Activated naive CD4-positive, alpha-beta T cell treated with Interleukin-2 at 50 U/mL for 16 hours (primary cell): ENCODE data around the gene COX7A2L.
"Not testable (repeated sequence)": the region's sequence is repeated elsewhere in the genome, so short reads cannot be mapped to it uniquely, and the experiment has no call there.

ENCODE experiments used
- DNase-seq: peaks from one replicate; pipeline ENCODE4 v3.0.0-alpha.2; 2020

Gene COX7A2L, protein sequence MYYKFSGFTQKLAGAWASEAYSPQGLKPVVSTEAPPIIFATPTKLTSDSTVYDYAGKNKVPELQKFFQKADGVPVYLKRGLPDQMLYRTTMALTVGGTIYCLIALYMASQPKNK

DNA sequence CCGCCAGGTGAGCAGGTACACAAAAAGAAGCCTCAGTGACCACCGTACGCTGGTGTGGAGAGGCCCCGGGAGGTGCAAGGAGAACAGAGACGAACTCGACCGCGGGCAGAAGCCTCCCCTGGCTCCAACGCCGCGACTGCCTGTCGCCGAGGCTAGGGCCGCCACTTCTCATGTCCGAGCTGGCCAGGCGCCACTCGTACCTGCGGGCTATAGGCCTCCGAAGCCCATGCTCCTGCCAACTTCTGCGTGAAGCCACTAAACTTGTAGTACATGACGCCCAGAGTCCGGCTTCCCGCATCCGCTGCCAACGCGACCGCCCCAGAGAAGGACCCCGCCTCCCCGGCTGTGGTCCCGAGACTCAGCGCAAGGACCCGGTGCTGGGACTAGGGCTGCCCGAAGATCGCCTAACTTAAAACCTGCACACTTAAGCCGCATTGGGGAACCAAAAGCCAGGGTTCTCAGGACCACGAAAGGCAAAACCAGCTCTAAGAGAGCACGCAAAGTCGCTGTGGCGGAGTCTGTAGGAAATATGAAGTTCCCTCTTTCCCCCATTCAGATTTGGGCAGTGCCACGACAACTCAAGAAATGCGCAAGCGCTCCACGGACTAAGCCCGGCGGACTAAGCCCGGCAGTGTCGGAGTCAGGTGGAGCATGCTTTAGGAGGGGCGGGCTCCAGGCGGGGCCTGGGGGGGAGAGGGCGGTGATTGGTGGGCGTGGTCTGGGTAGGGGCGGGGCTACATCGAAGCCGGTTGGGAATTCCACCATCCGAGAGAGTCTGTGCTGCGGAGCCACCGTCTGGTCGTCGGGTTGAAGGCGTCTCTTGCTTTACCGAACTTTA, at the start of gene COX7A2L:
Gene COX7A2L, minus strand, starts transcription at position 328 of the 838 bp plus-strand sequence. Its CDS starts 56 bp downstream, at position 272.
- DNase-seq = peak; percentile 94

DNA sequence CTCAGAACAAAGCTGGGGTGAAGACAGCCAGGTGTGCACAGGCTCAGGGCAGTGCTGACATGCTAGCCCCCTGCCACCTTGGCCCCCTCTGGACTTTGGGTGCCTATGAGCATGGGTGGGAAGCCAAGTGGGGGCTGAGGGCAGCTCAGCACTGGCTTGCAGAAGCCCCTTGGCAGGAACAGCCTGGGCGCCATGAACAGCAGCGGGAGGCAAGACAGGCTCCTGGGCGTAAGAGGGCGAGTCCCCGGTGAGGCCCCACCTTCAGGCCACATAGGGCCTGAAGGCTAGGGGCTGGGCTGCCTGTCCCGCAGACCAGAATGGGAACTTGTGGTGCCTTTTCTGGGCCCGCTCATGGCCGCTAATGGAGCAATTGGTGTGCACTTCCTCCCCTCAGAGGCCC, 47.0 kb upstream of the COX7A2L start:
- DNase-seq = no peak

DNA sequence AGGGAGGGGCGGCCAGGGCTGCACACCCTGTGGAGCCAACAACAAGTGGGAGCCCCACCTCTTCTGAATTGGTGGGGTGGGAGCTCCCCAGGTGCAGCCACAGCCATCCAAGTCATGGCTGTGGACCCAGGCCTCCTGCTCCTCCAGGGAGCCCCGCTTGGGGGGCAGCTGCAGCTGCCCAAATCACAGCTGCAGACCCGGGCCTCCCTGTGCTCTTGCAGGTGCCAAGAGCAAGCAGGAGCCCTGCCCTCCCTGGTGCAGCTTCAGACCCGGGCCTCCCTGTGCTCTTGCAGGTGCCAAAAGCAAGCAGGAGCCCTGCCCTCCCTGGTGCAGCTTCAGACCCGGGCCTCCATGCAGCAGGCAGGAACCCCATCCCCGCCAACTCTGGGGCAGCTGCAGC, 46.5 kb upstream of the COX7A2L start:
- DNase-seq = no peak

DNA sequence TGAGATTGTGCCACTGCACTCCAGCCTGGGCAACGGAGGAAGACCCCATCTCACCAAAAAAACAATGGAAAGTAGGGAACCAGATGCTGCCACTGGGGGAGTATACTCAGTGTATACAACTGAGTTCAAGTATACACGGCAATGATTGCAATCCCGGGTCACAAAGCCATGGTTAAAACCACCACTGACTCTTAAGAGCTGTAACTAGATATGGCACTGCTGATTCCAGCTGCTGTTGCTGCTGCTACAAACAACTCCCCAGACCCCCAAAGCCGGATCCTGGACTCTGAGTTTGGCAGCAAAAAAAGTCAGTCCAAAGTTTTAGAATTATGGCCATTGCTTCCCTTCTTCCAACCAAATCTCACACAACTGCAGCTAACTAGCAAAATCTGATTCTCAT, 43.7 kb upstream of the COX7A2L start:
- no peak for DNase-seq

DNA sequence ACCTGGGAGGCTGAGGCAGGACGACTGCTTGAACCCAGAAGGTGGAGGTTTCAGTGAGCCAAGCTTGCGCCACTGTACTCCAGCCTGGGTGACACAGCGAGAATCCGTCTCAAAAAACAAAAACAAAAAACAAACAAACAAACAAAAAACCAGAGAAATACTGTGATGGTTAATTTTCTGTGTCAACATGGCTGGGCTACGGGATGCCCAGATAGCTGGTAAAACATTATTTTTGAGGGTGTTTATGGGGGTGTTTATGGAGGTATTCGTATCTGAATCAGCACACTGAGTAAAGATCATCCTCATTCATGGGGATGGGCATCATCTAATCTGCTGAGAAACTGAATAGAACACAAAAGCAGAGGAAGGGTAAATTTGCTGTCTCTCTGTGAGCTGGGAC, 40.8 kb upstream of the COX7A2L start:
- DNase-seq = no peak

DNA sequence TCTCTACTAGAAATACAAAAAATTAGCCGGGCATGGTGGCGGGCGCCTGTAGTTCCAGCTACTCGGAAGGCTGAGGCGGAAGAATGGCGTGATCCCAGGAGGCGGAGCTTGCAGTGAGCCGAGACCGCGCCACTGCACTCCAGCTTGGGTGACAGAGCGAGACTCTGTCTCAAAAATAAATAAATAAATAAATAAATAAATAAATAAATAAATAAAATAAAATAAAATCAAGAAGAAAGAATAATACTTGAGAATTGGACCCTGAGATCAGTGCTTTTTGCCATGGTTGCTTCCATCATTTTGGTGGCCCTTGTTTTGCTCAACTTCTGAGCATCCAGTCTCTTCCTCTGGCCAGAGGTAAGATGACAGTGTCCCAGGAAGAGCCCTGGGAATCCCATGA, 37.0 kb upstream of the COX7A2L start:
- not testable (repeated sequence) for DNase-seq

DNA sequence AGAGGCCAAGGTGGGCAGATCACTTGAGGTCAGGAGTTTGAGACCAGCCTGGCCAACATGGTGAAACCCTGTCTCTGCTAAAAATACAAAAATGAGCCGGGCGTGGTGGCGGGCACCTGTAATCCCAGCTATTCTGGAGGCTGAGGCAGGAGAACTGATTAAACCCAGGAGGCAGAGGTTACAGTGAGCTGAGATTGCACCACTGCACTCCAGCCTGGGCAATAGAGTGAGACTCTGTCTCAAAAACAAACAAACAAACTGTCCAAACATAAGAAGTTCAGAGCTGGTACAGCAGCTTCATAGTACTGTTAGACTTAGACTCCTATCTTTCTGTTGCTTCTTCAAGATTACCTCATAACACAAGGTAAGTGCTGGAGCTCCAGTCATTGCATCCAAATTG, 32.3 kb upstream of the COX7A2L start:
- DNase-seq = not testable (repeated sequence)

DNA sequence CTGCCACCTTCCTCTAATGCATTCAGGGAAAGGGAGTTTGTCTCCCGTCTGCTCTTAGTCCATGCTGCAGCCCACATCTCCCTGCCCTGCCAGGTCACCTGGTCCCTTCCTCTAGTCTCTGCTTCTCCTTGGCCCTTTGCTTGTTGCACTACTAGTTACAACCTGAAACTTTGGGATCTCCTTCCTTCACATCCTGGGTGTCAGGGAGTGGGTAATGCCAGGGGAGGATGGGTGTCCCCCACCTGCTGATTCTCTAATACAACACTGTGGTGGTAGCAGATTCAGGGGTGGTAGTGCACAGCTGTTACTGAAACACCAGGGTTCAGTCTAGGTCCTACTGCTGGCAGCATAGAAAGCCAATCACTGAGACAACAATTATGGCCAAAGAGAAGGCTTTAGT, 31.2 kb upstream of the COX7A2L start:
- DNase-seq = no peak

DNA sequence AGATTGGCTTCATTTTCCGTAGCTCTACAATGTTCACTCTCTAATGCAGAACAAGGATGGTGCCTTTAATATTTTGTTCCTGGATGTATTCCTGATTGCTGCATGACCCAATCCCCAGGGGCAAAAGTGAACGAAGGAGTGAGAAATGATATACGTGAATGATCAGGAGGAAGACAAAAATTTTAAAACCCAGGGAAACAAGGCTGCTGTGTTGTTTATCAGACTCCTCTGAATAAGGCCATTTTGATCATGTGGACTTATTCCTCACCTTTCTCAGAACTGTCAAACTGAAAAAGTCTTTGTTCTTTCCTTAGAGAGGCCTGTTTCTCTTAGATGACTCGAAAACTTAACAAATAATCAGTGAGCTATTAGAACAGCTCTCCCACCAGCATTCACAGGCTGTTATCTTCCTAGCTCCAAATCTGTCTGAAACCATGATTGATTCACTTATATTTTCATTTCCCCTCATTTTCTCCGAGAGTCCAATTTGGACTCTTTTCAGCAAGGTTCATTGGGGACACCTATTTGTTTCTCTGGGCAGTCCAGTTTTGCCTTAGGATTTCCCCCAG, 29.5 kb upstream of the COX7A2L start:
- DNase-seq = no peak

DNA sequence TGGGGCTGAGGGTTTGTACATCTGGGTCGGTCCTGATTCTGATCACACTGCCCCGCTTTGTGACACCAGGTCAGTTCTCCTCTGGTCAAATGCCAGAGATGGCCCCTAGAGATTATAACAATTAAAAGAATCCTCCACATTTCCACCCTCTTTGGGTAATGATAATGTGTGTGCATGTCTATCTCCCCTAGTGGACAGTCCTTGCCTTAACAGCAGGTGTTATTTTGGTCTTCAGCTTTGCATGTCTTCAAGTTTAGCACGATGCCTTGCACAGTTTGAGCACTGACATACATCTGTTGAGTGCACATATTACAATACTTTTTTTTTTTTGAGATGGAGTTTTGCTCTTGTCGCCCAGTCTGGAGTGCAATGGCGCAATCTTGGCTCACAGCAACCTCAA, 25.7 kb upstream of the COX7A2L start:
- no peak for DNase-seq

DNA sequence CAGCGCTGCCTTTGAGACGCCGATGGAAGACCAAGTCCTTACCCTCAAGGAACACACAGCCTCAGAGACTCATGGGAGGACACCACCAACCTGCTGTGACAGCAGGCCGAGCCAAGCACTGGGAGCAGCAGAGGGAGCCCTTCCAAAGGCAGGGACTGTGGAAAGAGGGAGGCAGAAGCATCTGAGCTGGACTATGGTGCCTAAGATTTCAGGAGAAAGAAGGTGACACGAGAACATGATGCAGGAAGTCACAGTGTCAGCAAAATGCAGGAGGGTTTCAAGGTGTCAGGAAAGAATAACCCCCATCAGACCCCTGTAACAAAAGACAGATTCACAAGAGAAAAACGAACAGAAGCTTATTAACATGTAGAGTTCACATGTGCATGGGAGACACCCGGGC, 24.2 kb upstream of the COX7A2L start:
- no peak for DNase-seq

DNA sequence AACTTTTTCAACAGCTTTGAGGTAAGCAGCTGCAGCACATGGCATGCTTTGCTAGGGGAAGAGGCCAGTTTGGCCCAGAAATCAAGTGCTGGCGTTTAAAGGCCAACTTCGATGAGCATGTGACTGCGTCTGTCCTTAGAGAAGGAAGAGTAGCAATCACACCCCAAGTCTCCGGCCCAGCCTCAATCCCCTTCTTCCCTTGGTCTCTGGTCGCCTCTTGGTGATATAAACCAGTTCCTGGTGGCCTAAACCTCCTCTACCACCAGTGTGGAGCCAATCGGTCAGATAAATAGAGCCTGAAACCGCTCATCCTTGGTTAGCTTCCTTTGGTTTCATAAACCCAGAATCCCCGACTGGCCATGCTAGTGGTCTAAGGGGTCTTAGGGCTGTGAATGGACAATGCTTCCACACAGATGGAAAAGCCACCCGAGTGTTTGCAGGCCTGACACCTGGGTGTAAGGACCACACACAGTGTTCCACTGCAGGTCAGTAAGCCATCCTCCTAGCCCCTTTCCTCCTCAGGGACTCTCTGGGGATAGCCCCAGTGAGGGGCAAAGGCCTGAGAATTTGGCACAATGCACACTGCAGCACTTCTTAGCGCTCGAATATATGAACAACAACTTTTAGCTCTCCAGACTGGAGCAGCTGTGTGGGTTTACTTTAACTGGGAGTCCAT, 23.0 kb upstream of the COX7A2L start:
- DNase-seq = no peak

DNA sequence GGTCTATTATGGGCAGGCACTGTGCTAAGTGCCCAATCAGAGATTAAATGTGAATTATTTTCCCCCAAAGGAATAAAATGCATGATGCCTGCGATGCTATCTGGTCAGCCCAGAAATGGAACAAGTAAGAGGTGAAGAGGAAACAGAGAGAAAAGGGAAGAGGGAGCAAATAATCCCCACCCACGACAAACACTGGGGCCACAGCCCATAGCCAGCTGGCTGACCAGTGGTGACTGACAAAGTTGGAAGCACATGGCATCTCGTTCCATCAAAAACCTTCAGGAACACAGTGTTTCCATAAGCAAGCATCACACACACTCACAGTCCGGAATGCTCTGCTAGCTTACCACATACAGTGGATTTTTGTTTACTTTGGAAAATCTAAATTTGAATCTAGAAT, 21.1 kb upstream of the COX7A2L start:
- DNase-seq = no peak

DNA sequence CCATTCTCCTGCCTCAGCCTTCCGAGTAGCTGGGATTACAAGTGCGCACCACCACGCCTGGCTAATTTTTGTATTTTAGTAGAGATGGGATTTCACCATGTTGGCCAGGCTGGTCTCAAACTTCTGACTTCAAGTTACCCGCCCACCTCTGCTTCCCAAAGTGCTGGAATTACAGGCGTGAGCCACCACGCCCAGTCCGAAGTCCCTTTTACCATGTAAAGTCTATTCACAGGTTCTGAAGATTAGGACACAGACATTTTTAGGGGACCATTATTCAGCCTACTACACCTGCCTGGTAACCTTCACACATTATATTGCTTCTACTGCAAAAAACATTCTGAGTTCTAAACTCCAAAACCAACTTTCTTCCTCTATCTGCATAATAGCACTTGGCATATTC, 19.0 kb upstream of the COX7A2L start:
- DNase-seq = not testable (repeated sequence)

DNA sequence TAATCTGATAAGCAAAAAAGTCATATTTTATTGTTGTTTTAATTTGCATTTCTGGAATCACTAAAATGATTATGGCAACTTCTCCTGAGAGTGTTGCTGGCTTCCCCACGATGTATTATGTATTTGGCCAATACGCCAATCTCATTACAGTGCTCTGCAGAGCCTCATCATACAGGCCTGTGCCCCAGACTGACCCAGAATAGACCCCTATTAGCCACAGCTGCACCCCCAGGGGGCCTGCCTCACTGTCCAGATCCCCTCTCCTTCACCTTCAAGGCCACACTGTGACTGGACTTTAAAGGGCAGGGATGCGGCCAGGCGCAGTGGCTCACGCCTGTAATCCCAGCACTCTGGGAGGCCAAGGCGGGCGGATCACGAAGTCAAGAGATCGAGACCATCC, 17.4 kb upstream of the COX7A2L start:
- DNase-seq = no peak

DNA sequence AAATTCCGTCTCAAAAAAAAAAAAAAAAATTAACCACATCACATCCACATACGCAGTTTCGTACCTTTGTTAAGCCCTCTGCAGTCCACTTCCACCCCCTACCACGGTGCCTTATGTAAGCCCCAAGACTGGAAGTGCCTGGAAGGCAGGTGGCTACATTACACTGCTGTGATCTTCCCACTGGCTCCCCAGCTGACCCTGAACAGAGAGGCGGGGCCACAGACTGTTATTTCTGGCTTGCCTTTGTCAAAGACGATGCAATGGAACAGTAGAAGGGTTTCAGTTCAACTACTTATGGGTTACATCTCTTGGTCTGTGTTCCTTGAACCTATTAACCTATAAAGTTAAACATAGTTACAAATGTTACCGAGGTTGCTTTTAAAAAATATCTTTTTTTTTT, 15.7 kb upstream of the COX7A2L start:
- DNase-seq = no peak

DNA sequence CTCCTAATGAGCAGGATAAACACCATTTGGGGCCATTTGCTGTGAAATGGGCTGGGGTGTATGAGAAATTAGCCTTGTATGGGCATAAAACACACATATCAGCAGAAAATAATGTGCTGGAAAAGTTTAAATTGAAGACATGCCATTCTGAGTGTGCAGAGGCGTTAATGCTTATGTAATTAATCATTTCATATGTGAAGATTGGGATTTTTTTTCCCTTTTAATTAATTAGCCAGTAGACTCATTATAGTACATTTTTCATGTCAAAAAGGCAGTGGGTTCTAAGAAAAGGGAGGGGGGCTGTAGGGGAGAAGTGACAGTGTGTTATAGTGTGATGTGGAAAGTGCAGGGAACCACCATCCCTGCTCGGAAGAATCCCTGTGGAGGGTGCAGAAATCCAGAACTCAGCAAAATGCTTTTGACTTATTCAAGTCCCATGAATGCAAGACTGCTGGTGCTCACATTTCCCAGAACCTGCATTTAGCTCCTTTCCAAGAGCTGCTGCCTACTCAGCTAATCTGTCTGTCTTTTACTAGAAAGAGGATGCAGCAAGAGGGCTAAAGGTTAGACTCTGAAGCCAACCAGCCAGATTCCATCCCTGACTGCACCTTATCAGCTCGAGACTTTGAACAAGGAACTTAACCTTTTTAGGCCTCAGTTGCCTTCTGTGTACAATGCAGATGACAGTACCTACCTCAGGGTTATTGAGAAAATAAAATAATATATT, 11.6 kb upstream of the COX7A2L start:
- no peak for DNase-seq

DNA sequence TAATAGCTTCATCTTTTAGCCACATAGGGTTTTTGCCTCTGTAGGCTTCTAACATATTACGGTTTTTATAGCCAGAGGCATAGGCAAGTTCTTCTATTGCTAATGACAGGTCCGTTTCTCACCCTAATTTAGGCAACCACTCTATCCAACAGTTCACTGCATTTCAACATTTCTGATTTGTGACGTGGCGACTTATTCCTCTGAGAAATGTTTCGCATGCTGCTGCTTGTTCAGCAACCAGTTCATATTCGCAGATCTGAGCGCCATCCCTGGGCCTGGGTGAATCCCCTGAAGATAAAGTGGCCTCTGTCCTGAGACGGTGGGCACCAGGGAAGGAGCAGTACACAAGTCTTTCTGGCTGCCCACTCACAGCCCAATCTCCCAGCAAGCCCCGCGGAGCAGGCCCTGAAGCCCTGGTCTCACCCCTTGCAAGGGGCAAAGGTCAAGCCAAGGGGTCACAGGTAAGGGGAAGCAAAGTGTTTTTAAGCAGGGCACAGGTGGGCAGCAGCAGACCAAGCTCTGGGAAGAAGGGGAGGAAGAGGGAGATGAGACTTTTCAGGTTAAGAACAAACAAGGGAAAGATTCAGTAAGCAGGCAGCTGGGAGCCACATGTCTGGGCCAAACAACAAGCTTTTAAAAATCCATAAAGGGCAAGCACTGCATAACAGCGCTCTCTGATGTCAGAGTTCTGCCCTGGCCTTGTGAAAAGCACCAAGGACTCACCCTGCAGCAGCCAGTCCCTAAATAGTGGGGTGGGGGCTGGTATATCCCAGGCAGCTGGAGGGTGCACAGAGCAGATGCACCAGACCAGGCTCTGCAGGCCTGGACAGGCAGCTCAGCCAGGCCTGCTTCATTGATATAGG, 10.8 kb upstream of the COX7A2L start:
- DNase-seq = no peak

DNA sequence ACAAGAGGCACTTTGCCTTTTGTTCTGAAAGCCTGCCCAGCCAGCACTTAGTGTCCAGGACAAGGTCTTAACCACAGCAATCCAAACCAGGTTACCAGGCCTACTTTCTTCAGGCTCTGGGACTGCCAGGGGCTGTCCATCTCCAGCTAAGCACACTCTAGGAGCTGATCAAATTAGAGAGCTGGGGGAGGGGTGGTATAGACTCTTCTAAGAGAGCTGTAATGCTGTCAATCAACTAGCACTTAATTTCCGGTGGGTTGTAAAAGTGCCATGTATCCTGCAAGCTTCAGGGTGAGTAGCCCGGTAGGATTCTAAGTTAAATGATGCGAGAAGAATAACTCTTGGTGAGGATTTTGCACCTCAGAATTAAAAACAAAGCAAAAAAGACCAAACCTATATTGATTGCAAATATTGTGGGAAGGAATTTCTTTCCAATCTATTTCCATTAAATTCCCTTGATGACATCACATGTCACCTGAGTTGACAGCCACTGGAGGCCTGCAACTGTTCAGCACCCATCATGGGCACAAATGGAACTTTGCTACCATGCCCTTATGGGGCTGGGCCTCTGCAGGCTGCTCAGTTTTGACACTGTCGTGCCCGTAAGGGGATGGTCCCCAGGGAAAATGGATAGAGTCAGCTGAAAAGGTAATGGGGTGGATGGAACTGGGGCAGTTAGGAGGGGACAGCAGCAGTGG, 8.7 kb upstream of the COX7A2L start:
- DNase-seq = no peak

DNA sequence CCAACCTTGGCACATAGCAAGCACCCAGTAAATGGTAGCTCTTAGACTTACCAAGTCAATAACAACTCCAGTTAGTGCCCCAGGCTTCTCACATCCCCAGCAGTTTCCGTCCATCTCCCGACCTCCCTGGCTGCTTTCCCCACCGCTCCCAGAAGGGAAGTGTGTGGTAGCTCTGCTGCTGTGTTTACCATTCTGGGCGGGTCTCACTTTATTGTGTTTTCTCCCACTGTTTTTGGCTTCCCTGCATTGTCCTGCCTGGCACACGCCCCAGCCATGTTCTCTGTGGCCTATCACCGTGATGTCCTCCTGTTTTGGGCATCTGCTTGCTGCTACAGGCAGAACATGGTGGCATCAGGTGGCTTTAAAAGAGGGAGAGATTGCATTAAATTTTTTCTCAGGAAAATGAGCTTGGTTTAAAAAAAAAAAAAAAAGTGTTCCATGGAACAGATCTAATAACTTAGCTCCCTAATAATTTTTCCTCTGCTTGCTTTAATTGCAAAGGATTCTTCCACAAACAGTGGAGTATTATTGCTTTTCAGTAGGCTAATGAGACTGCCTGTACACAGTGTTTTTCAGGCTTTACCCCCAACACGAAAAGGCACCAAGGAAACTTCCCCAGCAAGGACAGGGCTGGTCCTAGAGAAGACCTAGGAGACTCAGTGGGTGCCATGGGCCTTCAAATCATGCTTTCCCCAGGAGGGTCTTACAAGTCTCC, 8.0 kb upstream of the COX7A2L start:
- no peak for DNase-seq

DNA sequence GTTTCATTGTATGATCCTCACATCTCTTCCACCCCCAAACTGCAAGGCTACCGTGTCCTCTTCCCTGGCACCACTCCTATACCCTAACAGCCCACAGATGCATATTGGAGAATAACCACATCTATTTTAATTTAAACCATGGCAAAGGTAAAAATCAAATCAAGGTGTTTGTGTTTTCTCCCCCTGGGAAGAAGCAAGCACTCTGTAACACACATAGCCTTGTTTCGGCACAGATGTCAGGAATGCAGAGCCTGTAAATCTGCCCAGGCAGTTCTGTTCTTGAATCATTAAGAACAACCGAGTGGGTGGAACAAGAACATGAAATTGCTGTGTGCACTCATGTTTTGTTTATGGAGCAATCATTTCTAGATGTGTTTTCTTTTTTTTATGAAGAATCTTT, 6.8 kb upstream of the COX7A2L start:
- DNase-seq = no peak
